ENCODE results near the gene XRCC1. TPM values are rescaled to one million over a fixed set of nuclear protein-coding genes. Genes with fewer than 3 reads are reported as not detected.

Gene XRCC1
- total and polyA plus RNA-seq, 9 of the 15 experiments (the other 6 are each of a cell fraction or from before 2014, with no cell fraction given), result 1.5 to 36.9 (median 24.9) TPM

DNA sequence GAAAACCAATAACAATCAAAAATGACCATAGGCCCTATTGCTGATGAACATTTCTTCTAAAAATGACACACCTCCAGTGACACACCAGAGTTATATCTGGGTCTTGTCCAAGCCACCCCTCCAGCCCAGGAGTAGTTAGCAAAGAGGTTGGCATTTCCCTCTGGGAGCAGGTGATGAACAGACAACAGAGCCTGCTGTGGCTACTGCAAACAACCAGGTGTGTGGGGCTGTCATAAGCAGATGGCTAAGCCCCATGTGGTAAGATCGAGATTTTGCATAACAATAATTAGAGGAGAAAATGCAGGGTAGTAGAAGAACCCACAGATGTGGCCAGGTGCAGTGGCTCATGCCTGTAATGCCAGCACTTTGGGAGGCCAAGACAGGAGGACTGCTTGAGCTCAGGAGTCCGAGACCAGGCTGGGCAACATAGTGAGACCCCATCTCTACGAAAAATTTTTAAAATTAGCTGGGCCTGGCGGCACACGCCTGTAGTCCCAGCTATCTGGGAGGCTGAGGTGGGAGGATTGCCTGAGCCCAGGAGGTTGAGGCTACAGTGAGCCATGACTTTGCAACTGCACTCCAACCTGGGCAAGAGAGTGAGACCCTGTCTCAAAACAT, 5.0 kb downstream of the XRCC1 start:
- in situ Hi-C loops (cut with MboI), result no loop called here

DNA sequence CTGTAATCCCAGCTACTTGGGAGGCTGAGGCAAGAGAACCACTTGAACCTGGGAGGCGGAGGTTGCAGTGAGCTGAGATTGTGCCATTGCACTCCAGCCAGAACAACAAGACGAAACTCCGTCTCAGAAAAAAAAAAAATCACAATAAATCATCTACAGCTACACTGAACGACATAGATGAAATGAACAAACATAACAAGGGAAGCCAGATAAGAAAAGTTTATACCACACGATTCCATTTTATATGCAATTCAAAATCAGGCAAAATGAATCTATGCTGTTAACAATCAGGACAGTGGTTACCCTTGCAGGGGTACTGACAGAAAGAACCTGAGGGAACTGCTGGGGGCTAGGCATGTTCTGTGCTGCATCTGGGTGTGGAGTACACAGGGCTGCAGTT, 5.7 kb downstream of the XRCC1 start:
- Histone ChIP-seq H3K4me2 (ENCODE audit: insufficient read depth, low read length) (no peak overlapping the region), H3K9ac (ENCODE audit: insufficient read depth in 1 of 2, low read depth in 2 of 2, low read length in 2 of 2) (no peak overlapping the region), H4K20me1 (replicated peaks; ENCODE audit: control insufficient read depth, insufficient read depth, low read length) (no peaks in the 10 kb centered on the region; the same call in 1 of the 2 replicates), H3K4me1 (replicated peaks in 1 of 2; ENCODE audit: control insufficient read depth in 2 of 2, insufficient read depth in 2 of 2, low read length in 2 of 2) (peaks cover 0 to 5% of the 10 kb centered on the region in 2 experiments; a peak in 2 of 5 replicates), H3K9me3 (replicated peaks; ENCODE audit: control insufficient read depth, insufficient read depth, low read depth, low read length) (no peaks in the 10 kb centered on the region), H2AFZ (ENCODE audit: low read depth, low read length) (no peak overlapping the region), H3K36me3 (ENCODE audit: control insufficient read depth, insufficient read depth, low read length) (peaks cover 10% of the 10 kb centered on the region; the same call in 2 of the 3 replicates), H3K27me3 (ENCODE audit: control insufficient read depth in 2 of 2, insufficient read depth in 2 of 2, low read length in 2 of 2) (no peaks in the 10 kb centered on the region), H3K79me2 (ENCODE audit: control insufficient read depth, insufficient read depth, low read length) (peaks cover 4% of the 10 kb centered on the region), H3K9me1 (ENCODE audit: control insufficient read depth, insufficient read depth, low read length) (no peaks in the 10 kb centered on the region), H3K4me3 (no peak overlapping the region), H3K27ac (ENCODE audit: extremely low read depth, low read depth, low read length) (no peak overlapping the region)
- in situ Hi-C loops (cut with MboI), result no loop called here
- FAIRE-seq, result no peak
- intact Hi-C loops (cut with micrococcal nuclease), result no loop called here
- no peak for DNase-seq (ENCODE audit: extremely low read depth in 1 of 4, low spot score in 3 of 4)
- BruUV-seq (replicated peaks), result no TSS peak
- ChIA-PET CTCF (ENCODE audit: low intra/inter-chr PET ratio) (no interaction called here), POLR2A (interaction anchor here (0.5 kb wide), 1 partner anchor 8 kb away, joined by 3 read pairs; no protein-coding TSS in a partner anchor)
- ATAC-seq, result no peak
- 73% methylated on average over 5 of the region's 5 CpGs for WGBS (ENCODE audit: insufficient coverage, low coverage, missing lambda C conversion rate)
- TF ChIP-seq ELF2 (CRISPR knock-in tag; IDR thresholded peaks at IDR 0.05) (no peak), FOXM1 (IDR thresholded peaks at IDR 0.05; ENCODE audit: low read depth) (no peak), FOXM1 (CRISPR knock-in tag; IDR thresholded peaks at IDR 0.05; ENCODE audit: low read depth) (no peak), ZNF197 (CRISPR knock-in tag; IDR thresholded peaks at IDR 0.05; ENCODE audit: low read depth) (no peak), ZNF384 (IDR thresholded peaks at IDR 0.05; ENCODE audit: low read depth, low read length) (no peak), MAFK (IDR thresholded peaks at IDR 0.05; ENCODE audit: low read length) (no peak), PRMT5 (CRISPR knock-in tag; IDR thresholded peaks at IDR 0.05) (no peak), PYGO2 (tag; IDR thresholded peaks at IDR 0.05) (no peak), CHD2 (IDR thresholded peaks at IDR 0.05; ENCODE audit: low read depth, low read length) (no peak)
- TF ChIP-seq, protein P1, sequence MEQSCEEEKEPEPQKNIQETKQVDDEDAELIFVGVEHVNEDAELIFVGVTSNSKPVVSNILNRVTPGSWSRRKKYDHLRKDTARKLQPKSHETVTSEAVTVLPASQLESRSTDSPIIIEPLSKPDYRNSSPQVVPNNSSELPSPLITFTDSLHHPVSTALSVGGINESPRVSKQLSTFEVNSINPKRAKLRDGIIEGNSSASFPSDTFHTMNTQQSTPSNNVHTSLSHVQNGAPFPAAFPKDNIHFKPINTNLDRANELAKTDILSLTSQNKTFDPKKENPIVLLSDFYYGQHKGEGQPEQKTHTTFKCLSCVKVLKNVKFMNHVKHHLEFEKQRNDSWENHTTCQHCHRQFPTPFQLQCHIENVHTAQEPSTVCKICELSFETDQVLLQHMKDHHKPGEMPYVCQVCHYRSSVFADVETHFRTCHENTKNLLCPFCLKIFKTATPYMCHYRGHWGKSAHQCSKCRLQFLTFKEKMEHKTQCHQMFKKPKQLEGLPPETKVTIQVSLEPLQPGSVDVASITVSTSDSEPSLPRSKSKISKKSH (CRISPR knock-in tag; IDR thresholded peaks at IDR 0.05), result no peak
- TF ChIP-seq, protein P2, sequence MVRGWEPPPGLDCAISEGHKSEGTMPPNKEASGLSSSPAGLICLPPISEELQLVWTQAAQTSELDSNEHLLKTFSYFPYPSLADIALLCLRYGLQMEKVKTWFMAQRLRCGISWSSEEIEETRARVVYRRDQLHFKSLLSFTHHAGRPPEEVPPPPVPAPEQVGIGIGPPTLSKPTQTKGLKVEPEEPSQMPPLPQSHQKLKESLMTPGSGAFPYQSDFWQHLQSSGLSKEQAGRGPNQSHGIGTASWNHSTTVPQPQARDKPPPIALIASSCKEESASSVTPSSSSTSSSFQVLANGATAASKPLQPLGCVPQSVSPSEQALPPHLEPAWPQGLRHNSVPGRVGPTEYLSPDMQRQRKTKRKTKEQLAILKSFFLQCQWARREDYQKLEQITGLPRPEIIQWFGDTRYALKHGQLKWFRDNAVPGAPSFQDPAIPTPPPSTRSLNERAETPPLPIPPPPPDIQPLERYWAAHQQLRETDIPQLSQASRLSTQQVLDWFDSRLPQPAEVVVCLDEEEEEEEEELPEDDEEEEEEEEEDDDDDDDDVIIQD (CRISPR knock-in tag; IDR thresholded peaks at IDR 0.05), result no peak

More for the DNA sequence above, 5.0 kb downstream of the XRCC1 start:
- Histone ChIP-seq H4K20me1 (replicated peaks; ENCODE audit: control insufficient read depth, insufficient read depth, low read length) (no peaks in the 10 kb centered on the region; the same call in 1 of the 2 replicates), H3K9me1 (ENCODE audit: control insufficient read depth, insufficient read depth, low read length) (no peaks in the 10 kb centered on the region), H3K36me3 (ENCODE audit: control insufficient read depth, insufficient read depth, low read length) (peaks cover 10% of the 10 kb centered on the region; the same call in 2 of the 3 replicates), H3K4me2 (ENCODE audit: insufficient read depth, low read length) (no peak overlapping the region), H3K27me3 (ENCODE audit: control insufficient read depth in 2 of 2, insufficient read depth in 2 of 2, low read length in 2 of 2) (no peaks in the 10 kb centered on the region), H3K4me3 (no peak overlapping the region), H3K79me2 (ENCODE audit: control insufficient read depth, insufficient read depth, low read length) (peaks cover 11% of the 10 kb centered on the region), H2AFZ (ENCODE audit: low read depth, low read length) (no peak overlapping the region), H3K27ac (ENCODE audit: extremely low read depth, low read depth, low read length) (no peak overlapping the region), H3K9me3 (replicated peaks; ENCODE audit: control insufficient read depth, insufficient read depth, low read depth, low read length) (no peaks in the 10 kb centered on the region), H3K4me1 (replicated peaks in 1 of 2; ENCODE audit: control insufficient read depth in 2 of 2, insufficient read depth in 2 of 2, low read length in 2 of 2) (peaks cover 0 to 7% of the 10 kb centered on the region in 2 experiments; a peak in 2 of 5 replicates), H3K9ac (ENCODE audit: insufficient read depth in 1 of 2, low read depth in 2 of 2, low read length in 2 of 2) (no peak overlapping the region)
- ATAC-seq, result no peak
- CTCF ChIA-PET (ENCODE audit: low intra/inter-chr PET ratio), result no interaction called here
- TF ChIP-seq RAD51 (IDR thresholded peaks at IDR 0.05; ENCODE audit: borderline replicate concordance, low read depth) (no peak), ARID2 (IDR thresholded peaks at IDR 0.05) (no peak), LEF1 (IDR thresholded peaks at IDR 0.05) (no peak), NFE2 (IDR thresholded peaks at IDR 0.05; ENCODE audit: low read depth) (peak; percentile 24; the same call in 1 of the 2 replicates), CBFA2T2 (conservative IDR thresholded peaks at IDR 0.05) (no peak), RBM25 (IDR thresholded peaks at IDR 0.05; ENCODE audit: low read depth, low read length, severe bottlenecking) (peak; percentile 63), BCOR (IDR thresholded peaks at IDR 0.05) (peak; percentile 24; the same call in 1 of the 2 replicates), ZNF121 (CRISPR knock-in tag; conservative IDR thresholded peaks at IDR 0.05) (peak; percentile 96), ZZZ3 (IDR thresholded peaks at IDR 0.05) (no peak)
- WGBS (ENCODE audit: insufficient coverage, low coverage, missing lambda C conversion rate), result 76% methylated on average over 5 of the region's 5 CpGs
- DNase-seq (ENCODE audit: extremely low read depth in 1 of 4, low spot score in 3 of 4), result no peak
- FAIRE-seq, result no peak
- BruUV-seq (replicated peaks), result no TSS peak
- POLR2A ChIA-PET, result interaction anchor here (3.5 kb wide), 1 partner anchor 9 kb away, joined by 19 read pairs; no protein-coding TSS in a partner anchor
- intact Hi-C loops (cut with micrococcal nuclease), result no loop called here
